ENCODE data around the gene PAX8. TPM values are rescaled to one million over a fixed set of nuclear protein-coding genes. Genes with fewer than 3 reads are reported as not detected.
A peak's percentile ranks its signal among the peaks of the same experiment; 100 is the strongest.
"Not testable (repeated sequence)": the region's sequence is repeated elsewhere in the genome, so short reads cannot be mapped to it uniquely, and the experiment has no call there.

The PAX8 gene
- total RNA-seq, 1 donor from 2014 or later = 2.9 TPM

DNA sequence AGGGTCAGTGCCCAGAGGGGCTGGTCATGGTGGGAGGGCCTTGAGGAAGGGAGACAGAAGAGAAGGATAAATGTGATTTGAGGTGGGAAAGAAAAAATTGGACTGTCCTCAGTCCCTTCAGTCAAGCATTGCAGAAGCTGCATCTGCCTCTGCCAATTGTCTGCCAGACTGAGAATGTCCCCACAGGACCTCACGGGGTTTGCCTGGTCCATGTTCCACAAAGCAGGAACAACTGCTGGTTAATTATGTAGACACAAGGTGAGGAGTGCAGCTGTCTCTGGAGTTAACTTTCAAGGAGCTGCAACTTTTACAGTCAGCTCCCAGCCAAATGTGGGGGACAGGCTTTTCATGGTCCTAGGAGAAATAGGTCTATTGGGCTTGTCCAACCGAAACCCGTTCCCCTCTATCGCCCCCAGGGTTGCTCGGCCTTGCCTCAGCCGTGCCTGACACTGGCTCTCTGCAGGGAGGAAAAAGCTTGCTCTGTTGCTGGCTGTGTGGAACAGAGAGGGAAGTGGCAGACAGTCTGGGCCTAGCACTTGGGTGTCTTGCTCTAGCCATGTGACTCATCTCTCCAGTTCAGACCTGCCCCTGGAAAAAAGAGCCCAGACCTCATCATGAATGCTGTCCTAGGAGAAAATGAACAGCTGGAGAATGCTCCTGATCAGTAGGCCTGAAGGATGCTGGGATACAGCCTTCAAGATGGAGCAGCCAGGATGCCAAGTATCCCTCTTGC is 31.1 kb upstream of the PAX8 start:
- DNase-seq (ENCODE audit: low spot score) = no peak
- H3K4me1 Mint-ChIP-seq = peaks cover 71% of the 10 kb centered on the region
- Histone ChIP-seq H3K27ac (no peak overlapping the region), H3K36me3 (no peaks in the 10 kb centered on the region), H3K27me3 (peaks cover 2% of the 10 kb centered on the region), H3K4me3 (no peak overlapping the region), H3F3A (ENCODE audit: low read depth) (peaks cover 17% of the 10 kb centered on the region), H3K9ac (no peak overlapping the region), H3K4me2 (no peak overlapping the region), H2AFZ (replicated peaks) (no peak overlapping the region), H3K4me1 (peaks cover 17% of the 10 kb centered on the region), H4K20me1 (ENCODE audit: low read depth) (no peaks in the 10 kb centered on the region), H3K79me2 (ENCODE audit: low read depth) (no peaks in the 10 kb centered on the region), H3K9me3 (ENCODE audit: low read depth) (no peaks in the 10 kb centered on the region)
- H3K36me3 Mint-ChIP-seq = no peaks in the 10 kb centered on the region
- H3K27ac Mint-ChIP-seq = no peak overlapping the region
- H3K4me3 Mint-ChIP-seq = no peak overlapping the region
- TF ChIP-seq EZH2 (IDR thresholded peaks at IDR 0.05) (no peak), EZH2phosphoT487 (IDR thresholded peaks at IDR 0.05) (no peak)
- TF ChIP-seq, protein P1, sequence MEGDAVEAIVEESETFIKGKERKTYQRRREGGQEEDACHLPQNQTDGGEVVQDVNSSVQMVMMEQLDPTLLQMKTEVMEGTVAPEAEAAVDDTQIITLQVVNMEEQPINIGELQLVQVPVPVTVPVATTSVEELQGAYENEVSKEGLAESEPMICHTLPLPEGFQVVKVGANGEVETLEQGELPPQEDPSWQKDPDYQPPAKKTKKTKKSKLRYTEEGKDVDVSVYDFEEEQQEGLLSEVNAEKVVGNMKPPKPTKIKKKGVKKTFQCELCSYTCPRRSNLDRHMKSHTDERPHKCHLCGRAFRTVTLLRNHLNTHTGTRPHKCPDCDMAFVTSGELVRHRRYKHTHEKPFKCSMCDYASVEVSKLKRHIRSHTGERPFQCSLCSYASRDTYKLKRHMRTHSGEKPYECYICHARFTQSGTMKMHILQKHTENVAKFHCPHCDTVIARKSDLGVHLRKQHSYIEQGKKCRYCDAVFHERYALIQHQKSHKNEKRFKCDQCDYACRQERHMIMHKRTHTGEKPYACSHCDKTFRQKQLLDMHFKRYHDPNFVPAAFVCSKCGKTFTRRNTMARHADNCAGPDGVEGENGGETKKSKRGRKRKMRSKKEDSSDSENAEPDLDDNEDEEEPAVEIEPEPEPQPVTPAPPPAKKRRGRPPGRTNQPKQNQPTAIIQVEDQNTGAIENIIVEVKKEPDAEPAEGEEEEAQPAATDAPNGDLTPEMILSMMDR (IDR thresholded peaks at IDR 0.05) = no peak
- H3K9me3 Mint-ChIP-seq = peaks cover 8% of the 10 kb centered on the region
- H3K27me3 Mint-ChIP-seq (ENCODE audit: insufficient read depth, low read depth) = peaks cover 13% of the 10 kb centered on the region

- Histone ChIP-seq H3K4me1 (peaks cover 24% of the 10 kb centered on the region), H3F3A (ENCODE audit: low read depth) (peaks cover 20% of the 10 kb centered on the region)
- not testable (repeated sequence) for H2AFZ ChIP-seq (replicated peaks); H3K36me3 Mint-ChIP-seq; H3K4me2 ChIP-seq; H3K27ac Mint-ChIP-seq; H3K36me3 ChIP-seq; H3K4me3 ChIP-seq; H4K20me1 ChIP-seq (ENCODE audit: low read depth); H3K79me2 ChIP-seq (ENCODE audit: low read depth); H3K4me3 Mint-ChIP-seq; H3K9me3 ChIP-seq (ENCODE audit: low read depth); H3K9me3 Mint-ChIP-seq; DNase-seq (ENCODE audit: low spot score); H3K9ac ChIP-seq; H3K27me3 ChIP-seq; H3K27ac ChIP-seq
- peaks cover 14% of the 10 kb centered on the region for H3K27me3 Mint-ChIP-seq (ENCODE audit: insufficient read depth, low read depth)
- H3K4me1 Mint-ChIP-seq = peaks cover 79% of the 10 kb centered on the region
These were observed 30.1 kb upstream of the PAX8 start for GRCh38 chr2:113308784-113309183.

- H2AFZ ChIP-seq (replicated peaks); H3K36me3 ChIP-seq; H3K79me2 ChIP-seq (ENCODE audit: low read depth); H3K36me3 Mint-ChIP-seq; H3K9me3 Mint-ChIP-seq; H3K9ac ChIP-seq; H3K4me3 ChIP-seq; H3K9me3 ChIP-seq (ENCODE audit: low read depth); H3K27ac ChIP-seq; H3K27me3 ChIP-seq; DNase-seq (ENCODE audit: low spot score); H4K20me1 ChIP-seq (ENCODE audit: low read depth): not testable (repeated sequence)
- peaks cover 24% of the 10 kb centered on the region for H3K4me1 ChIP-seq
- Mint-ChIP-seq H3K27me3 (ENCODE audit: insufficient read depth, low read depth) (peaks cover 15% of the 10 kb centered on the region), H3K4me3 (peak overlapping the region; percentile 28), H3K4me1 (peaks cover 59% of the 10 kb centered on the region), H3K27ac (peak overlapping the region; percentile 98)
- H3F3A ChIP-seq (ENCODE audit: low read depth) = peaks cover 20% of the 10 kb centered on the region
- H3K4me2 ChIP-seq = peak overlapping the region; percentile 63
These were observed 27.5 kb upstream of the PAX8 start for GRCh38 chr2:113306207-113306606.

- not testable (repeated sequence) for H2AFZ ChIP-seq (replicated peaks); H3K27me3 ChIP-seq; H4K20me1 ChIP-seq (ENCODE audit: low read depth); H3K9me3 ChIP-seq (ENCODE audit: low read depth); H3K36me3 ChIP-seq; H3K9ac ChIP-seq; H3K36me3 Mint-ChIP-seq; H3K79me2 ChIP-seq (ENCODE audit: low read depth); H3K4me3 ChIP-seq; H3K27ac ChIP-seq; H3K9me3 Mint-ChIP-seq
- peak overlapping the region; percentile 48 for H3K4me3 Mint-ChIP-seq
- Histone ChIP-seq H3F3A (ENCODE audit: low read depth) (peaks cover 20% of the 10 kb centered on the region), H3K4me1 (peaks cover 24% of the 10 kb centered on the region), H3K4me2 (peak overlapping the region; percentile 70)
- H3K27me3 Mint-ChIP-seq (ENCODE audit: insufficient read depth, low read depth) = peaks cover 15% of the 10 kb centered on the region
- DNase-seq (ENCODE audit: low spot score) = peak; percentile 93
- peak overlapping the region; percentile 98 for H3K27ac Mint-ChIP-seq
- peaks cover 54% of the 10 kb centered on the region for H3K4me1 Mint-ChIP-seq
These were observed 27.0 kb upstream of the PAX8 start for GRCh38 chr2:113305749-113306148.

DNA sequence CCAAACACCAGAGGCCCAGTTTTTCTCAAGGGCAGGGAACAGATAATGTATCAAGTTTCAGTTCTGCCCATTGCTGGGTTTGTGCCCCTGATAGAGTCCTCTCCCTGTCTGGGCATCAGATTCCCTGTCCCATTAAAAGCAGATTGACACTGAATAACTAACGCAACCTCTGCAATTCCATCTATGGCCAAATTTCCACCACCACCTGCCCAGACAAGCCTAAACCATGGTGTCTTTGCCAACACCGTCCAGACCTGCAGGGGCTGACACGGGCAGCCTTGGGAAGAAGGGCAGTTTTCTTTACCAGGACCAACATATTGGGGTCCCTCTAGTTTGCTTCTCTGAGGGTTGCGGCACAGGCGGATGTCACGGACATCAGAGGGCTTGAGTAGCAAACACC is 26.4 kb upstream of the PAX8 start:
- peaks cover 14% of the 10 kb centered on the region for H3K27me3 Mint-ChIP-seq (ENCODE audit: insufficient read depth, low read depth)
- peaks cover 50% of the 10 kb centered on the region for H3K4me1 Mint-ChIP-seq
- H3K27ac ChIP-seq = peak overlapping the region; percentile 83
- H3K36me3 Mint-ChIP-seq = no peaks in the 10 kb centered on the region
- peaks cover 24% of the 10 kb centered on the region for H3K4me1 ChIP-seq
- H3F3A ChIP-seq (ENCODE audit: low read depth) = peaks cover 20% of the 10 kb centered on the region
- H3K9ac ChIP-seq = no peak overlapping the region
- no peaks in the 10 kb centered on the region for H3K27me3 ChIP-seq
- H2AFZ ChIP-seq (replicated peaks) = no peak overlapping the region
- no peaks in the 10 kb centered on the region for H3K36me3 ChIP-seq
- TF ChIP-seq, protein P1 (IDR thresholded peaks at IDR 0.05) = no peak
- TF ChIP-seq EZH2 (IDR thresholded peaks at IDR 0.05) = no peak
- TF ChIP-seq EZH2phosphoT487 (IDR thresholded peaks at IDR 0.05) = no peak
- no peaks in the 10 kb centered on the region for H3K9me3 ChIP-seq (ENCODE audit: low read depth)
- H3K9me3 Mint-ChIP-seq = peaks cover 8% of the 10 kb centered on the region
- peak; percentile 3 for DNase-seq (ENCODE audit: low spot score)
- peak overlapping the region; percentile 70 for H3K4me2 ChIP-seq
- no peaks in the 10 kb centered on the region for H4K20me1 ChIP-seq (ENCODE audit: low read depth)
- H3K4me3 Mint-ChIP-seq = peak overlapping the region; percentile 58
- H3K79me2 ChIP-seq (ENCODE audit: low read depth) = no peaks in the 10 kb centered on the region
- H3K27ac Mint-ChIP-seq = peak overlapping the region; percentile 98
- no peak overlapping the region for H3K4me3 ChIP-seq
